Activated CD4-positive, alpha-beta memory T cell treated with anti-CD3 and anti-CD28 coated beads, Interleukin-2, amount 10 ng/mL, durations not matched to agents 7 days and 5 days (primary cell): ENCODE measurements around the gene ICAM2. TPM values are rescaled to one million over a fixed set of nuclear protein-coding genes. Genes with fewer than 3 reads are reported as not detected.

Source experiments
- CTCF ChIA-PET: fragments of 350-600 bp; sonication (Branson Sonifier 250); formaldehyde crosslinking; loops from one replicate; lab custom pipeline; 2021; ENCODE audit warnings: antibody characterized with exemption, inconsistent platforms; lab: Charles Lee
- POLR2A ChIA-PET: fragments of 350-600 bp; sonication (Branson Sonifier 250); formaldehyde crosslinking; loops from one replicate; lab custom pipeline; 2021; ENCODE audit warnings: antibody characterized with exemption; lab: Charles Lee
- DNase-seq: peaks from one replicate; pipeline ENCODE4 v3.0.0-alpha.2; 2020
- H3K27ac Mint-ChIP-seq: one replicate; pipeline ENCODE4 v1.8.0; 2021; ENCODE audit warnings: mild to moderate bottlenecking, mixed read lengths
- H3K27me3 Mint-ChIP-seq: one replicate; pipeline ENCODE4 v1.8.0; 2021; ENCODE audit warnings: mixed read lengths
- H3K36me3 Mint-ChIP-seq: one replicate; pipeline ENCODE4 v1.8.0; 2021; ENCODE audit warnings: low read depth, mixed read lengths
- H3K4me1 Mint-ChIP-seq: one replicate; pipeline ENCODE4 v1.8.0; 2021; ENCODE audit warnings: mixed read lengths
- H3K4me3 Mint-ChIP-seq: one replicate; pipeline ENCODE4 v1.8.0; 2021; ENCODE audit warnings: mild to moderate bottlenecking, mixed read lengths
- H3K9me3 Mint-ChIP-seq: one replicate; pipeline ENCODE4 v1.8.0; 2021; ENCODE audit warnings: mixed read lengths
- total RNA-seq, 2 experiments: library from RNA; stranded (reverse); gene quantifications; one replicate each; pipeline ENCODE4 v1.2.3, GENCODE V29; 2021

ICAM2 gene
- total RNA-seq, 2 experiments from 2014 or later, result 118 to 122 TPM

DNA sequence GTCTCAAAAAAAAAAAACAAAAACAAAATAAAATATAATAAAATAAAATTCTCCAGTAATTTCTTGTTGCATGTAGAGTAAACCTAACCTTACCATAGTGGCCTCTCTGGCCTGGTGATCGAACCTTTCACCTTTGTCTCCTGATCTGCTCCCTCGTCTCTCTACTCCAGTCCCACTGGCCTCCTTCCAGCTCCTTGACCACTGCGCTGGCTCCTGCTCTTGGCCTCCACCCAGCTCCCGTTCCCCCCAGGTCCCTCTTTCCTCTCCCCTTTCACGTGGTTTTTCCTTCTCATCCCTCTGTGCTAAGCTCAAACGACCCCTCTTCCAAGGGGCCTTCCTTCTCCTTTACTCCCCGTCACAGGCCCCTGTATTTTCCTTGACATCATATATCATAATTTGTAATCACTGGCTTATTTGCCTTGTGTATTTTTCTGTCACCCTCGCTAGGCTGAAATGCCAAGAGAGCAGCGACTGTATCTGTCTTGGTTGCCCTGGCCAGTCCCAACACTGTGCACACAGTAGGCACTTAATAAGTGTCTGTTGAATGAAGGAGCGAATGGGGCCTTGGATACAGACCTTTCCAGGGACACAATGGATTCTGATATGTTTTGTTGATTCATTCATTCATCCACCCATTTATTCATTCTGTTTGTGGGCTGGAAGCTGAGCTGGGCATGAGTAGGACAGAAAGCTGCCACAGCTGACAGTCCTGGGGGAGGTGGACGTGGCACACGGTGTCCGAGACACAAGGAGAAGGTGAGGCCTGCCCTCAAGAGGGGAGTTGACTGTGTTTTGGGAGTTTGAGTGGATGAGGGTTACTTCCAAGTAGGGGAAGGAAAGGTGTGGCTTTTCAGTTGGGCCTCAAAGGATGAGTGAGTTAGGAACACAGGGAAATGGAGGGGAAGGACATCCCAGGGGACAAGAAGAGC, 41.9 kb downstream of the ICAM2 start:
- Mint-ChIP-seq H3K4me3 (no peak overlapping the region), H3K36me3 (peaks cover 6% of the 10 kb centered on the region), H3K27me3 (peaks cover 10% of the 10 kb centered on the region), H3K27ac (no peak overlapping the region), H3K4me1 (peaks cover 16% of the 10 kb centered on the region), H3K9me3 (peaks cover 10% of the 10 kb centered on the region)
- DNase-seq, result no peak
- POLR2A ChIA-PET, result interaction anchor here (1.1 to 1.6 kb wide), 3 partner anchors 11 to 38 kb away, joined by 3 to 5 read pairs (median 4); no protein-coding TSS in a partner anchor
- CTCF ChIA-PET, result interaction anchor here (0.9 kb wide), 1 partner anchor 51 kb away, joined by 3 read pairs; no protein-coding TSS in a partner anchor

DNA sequence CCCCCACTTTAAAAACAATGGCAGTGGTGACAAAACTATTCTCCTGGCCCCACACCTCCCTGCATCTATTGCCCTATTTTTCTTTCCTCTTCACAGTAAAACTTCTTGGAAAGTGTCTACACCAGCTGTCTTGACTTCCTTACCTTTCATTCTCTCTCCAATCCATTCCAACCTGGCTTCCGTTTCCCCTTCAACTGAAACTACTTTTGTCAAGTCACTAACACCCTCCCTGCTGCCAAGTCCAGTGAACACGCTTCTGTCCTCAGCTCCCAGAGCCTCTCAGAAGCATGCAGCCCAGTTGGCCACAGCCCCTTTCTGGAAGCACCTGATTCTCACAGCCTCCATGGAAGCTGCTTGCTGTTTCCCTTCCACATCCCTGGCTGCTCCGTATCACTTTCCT, 43.7 kb downstream of the ICAM2 start:
- ChIA-PET CTCF (interaction anchor here (0.7 to 1.1 kb wide), 3 partner anchors 9 to 157 kb away, joined by 3 to 4 read pairs (median 3); no protein-coding TSS in a partner anchor), POLR2A (interaction anchor here (0.9 to 1.7 kb wide), 3 partner anchors 10 to 45 kb away, joined by 3 to 4 read pairs (median 3); partner anchors contain the start of gene CD79B)
- Mint-ChIP-seq H3K27me3 (peaks cover 10% of the 10 kb centered on the region), H3K9me3 (peaks cover 1% of the 10 kb centered on the region), H3K4me3 (no peak overlapping the region), H3K4me1 (peaks cover 16% of the 10 kb centered on the region), H3K27ac (no peak overlapping the region), H3K36me3 (no peaks in the 10 kb centered on the region)
- DNase-seq, result no peak

- Mint-ChIP-seq H3K36me3 (no peaks in the 10 kb centered on the region), H3K9me3 (no peaks in the 10 kb centered on the region), H3K27ac (no peak overlapping the region), H3K4me1 (peaks cover 16% of the 10 kb centered on the region), H3K4me3 (no peak overlapping the region), H3K27me3 (peaks cover 10% of the 10 kb centered on the region)
- no peak for DNase-seq
- POLR2A ChIA-PET, result interaction anchor here (0.7 to 1.7 kb wide), 4 partner anchors 10 to 155 kb away, joined by 3 to 4 read pairs (median 3); no protein-coding TSS in a partner anchor
- CTCF ChIA-PET, result interaction anchor here (0.7 to 2.2 kb wide), 5 partner anchors 15 to 56 kb away, joined by 3 to 13 read pairs (median 4); no protein-coding TSS in a partner anchor
These were observed 44.8 kb downstream of the ICAM2 start for GRCh38 chr17:63975541-63976092.

GRCh38 chr17:63974594-63975192, 45.7 kb downstream of the ICAM2 start:
- Mint-ChIP-seq H3K4me1 (peaks cover 16% of the 10 kb centered on the region), H3K9me3 (no peaks in the 10 kb centered on the region), H3K27me3 (peaks cover 14% of the 10 kb centered on the region), H3K36me3 (no peaks in the 10 kb centered on the region), H3K4me3 (no peak overlapping the region), H3K27ac (no peak overlapping the region)
- POLR2A ChIA-PET, result interaction anchor here (0.7 to 1.7 kb wide), 2 partner anchors 11 to 12 kb away, joined by 3 to 4 read pairs; no protein-coding TSS in a partner anchor
- CTCF ChIA-PET, result interaction anchor here (1.2 to 2.2 kb wide), 4 partner anchors 11 to 55 kb away, joined by 3 to 13 read pairs (median 4); no protein-coding TSS in a partner anchor
- no peak for DNase-seq

DNA sequence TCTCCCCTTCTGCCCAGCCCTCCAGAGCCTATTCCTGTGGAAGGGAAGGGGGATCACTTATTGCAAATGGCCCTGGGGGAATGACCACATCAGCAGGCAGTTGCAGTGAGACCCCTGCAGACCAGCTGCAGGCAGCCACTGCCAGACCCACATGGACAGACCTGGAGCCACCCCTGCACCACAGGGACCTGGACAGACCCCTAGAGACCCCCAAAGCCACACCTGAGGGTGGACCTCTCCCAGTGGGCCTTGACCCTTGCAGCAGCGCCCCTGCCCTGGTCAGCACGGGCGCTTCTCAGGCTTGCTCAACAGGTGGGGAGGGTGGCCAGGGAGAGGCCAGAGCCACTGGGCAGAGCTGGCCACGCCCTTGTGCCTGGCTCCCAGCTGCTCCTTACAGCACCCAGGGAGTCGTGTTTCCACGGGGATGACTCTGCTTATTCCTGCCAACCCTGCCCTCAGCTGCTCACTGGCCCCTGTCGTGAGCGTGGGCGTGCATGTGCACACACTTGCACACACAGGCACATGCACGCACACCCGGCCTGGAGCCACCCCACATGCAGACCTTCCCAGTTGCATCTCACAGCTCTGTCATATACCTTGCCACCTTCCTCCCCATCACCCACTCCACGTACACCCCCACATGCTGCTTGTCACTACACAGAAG, 46.4 kb downstream of the ICAM2 start:
- CTCF ChIA-PET, result interaction anchor here (1.2 to 2.2 kb wide), 2 partner anchors 12 to 28 kb away, joined by 3 to 13 read pairs; no protein-coding TSS in a partner anchor
- POLR2A ChIA-PET, result interaction anchor here (0.6 kb wide), 1 partner anchor 25 kb away, joined by 3 read pairs; no protein-coding TSS in a partner anchor
- DNase-seq, result no peak
- H3K27me3 Mint-ChIP-seq, result peaks cover 16% of the 10 kb centered on the region
- H3K4me3 Mint-ChIP-seq, result no peak overlapping the region
- H3K9me3 Mint-ChIP-seq, result no peaks in the 10 kb centered on the region
- H3K36me3 Mint-ChIP-seq, result no peaks in the 10 kb centered on the region
- peaks cover 16% of the 10 kb centered on the region for H3K4me1 Mint-ChIP-seq
- no peak overlapping the region for H3K27ac Mint-ChIP-seq

- POLR2A ChIA-PET, result no interaction called here
- H3K27ac Mint-ChIP-seq, result no peak overlapping the region
These were observed 47.2 kb downstream of the ICAM2 start for GRCh38 chr17:63973247-63973646.

DNA sequence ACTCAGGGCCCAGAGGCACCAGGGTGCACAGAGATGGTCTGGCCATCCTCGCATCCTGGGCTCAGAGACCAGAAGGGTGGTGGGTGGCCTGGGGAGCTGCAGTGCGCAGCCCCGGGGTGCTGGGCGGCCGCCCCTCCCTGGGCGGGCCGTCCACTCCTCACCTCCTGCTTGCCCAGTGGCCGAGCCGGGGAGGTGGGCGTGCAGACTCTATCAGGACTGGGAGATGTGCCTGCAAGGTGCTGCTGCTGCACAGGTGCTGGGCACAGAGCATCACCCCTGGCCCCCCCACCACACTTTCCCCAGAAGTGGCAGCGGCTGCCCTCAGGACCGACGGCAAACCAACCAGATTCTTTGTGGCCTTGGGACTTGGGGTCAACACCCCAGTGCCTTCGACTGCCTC, 47.6 kb downstream of the ICAM2 start, which contains the start of gene SCN4A:
Gene SCN4A (minus strand): TSS at position 123 of the 400 bp plus-strand sequence. CDS start 77 bp downstream, at position 46.
- DNase-seq, result no peak
- ChIA-PET CTCF (no interaction called here), POLR2A (no interaction called here)
- H3K4me1 Mint-ChIP-seq, result peaks cover 17% of the 10 kb centered on the region
- H3K27ac Mint-ChIP-seq, result no peak within 1 kb of the TSS
- no peaks in the 10 kb centered on the region for H3K36me3 Mint-ChIP-seq
- H3K27me3 Mint-ChIP-seq, result peaks cover 19% of the 10 kb centered on the region
- H3K4me3 Mint-ChIP-seq, result no peak within 1 kb of the TSS
- H3K9me3 Mint-ChIP-seq, result no peaks in the 10 kb centered on the region

More at GRCh38 chr17:63973247-63973646, 47.2 kb downstream of the ICAM2 start:
- Mint-ChIP-seq H3K36me3 (no peaks in the 10 kb centered on the region), H3K27me3 (peaks cover 17% of the 10 kb centered on the region), H3K4me1 (peaks cover 17% of the 10 kb centered on the region), H3K4me3 (no peak overlapping the region), H3K9me3 (no peaks in the 10 kb centered on the region)
- CTCF ChIA-PET, result no interaction called here
- no peak for DNase-seq

- Mint-ChIP-seq H3K36me3 (no peaks in the 10 kb centered on the region), H3K9me3 (no peaks in the 10 kb centered on the region), H3K27me3 (peaks cover 10% of the 10 kb centered on the region), H3K4me3 (no peak overlapping the region), H3K27ac (no peak overlapping the region), H3K4me1 (peaks cover 14% of the 10 kb centered on the region)
- POLR2A ChIA-PET, result no interaction called here
- CTCF ChIA-PET, result no interaction called here
- DNase-seq, result no peak
These were observed 51.2 kb downstream of the ICAM2 start for GRCh38 chr17:63969278-63969677.

GRCh38 chr17:63967953-63968352, 52.5 kb downstream of the ICAM2 start:
- Mint-ChIP-seq H3K27ac (no peak overlapping the region), H3K4me1 (peaks cover 13% of the 10 kb centered on the region), H3K27me3 (peaks cover 10% of the 10 kb centered on the region), H3K4me3 (no peak overlapping the region), H3K9me3 (no peaks in the 10 kb centered on the region), H3K36me3 (no peaks in the 10 kb centered on the region)
- DNase-seq, result no peak
- ChIA-PET CTCF (interaction anchor here (0.7 to 1.7 kb wide), 4 partner anchors 18 to 63 kb away, joined by 5 to 6 read pairs (median 5); no protein-coding TSS in a partner anchor), POLR2A (interaction anchor here (1.3 to 1.5 kb wide), 2 partner anchors 11 to 12 kb away, joined by 3 to 5 read pairs; no protein-coding TSS in a partner anchor)

- ChIA-PET POLR2A (interaction anchor here (1.0 to 1.5 kb wide), 3 partner anchors 11 to 53 kb away, joined by 3 to 5 read pairs (median 4); partner anchors contain the start of gene ICAM2), CTCF (interaction anchor here (0.8 to 1.7 kb wide), 6 partner anchors 17 to 59 kb away, joined by 3 to 9 read pairs (median 5); no protein-coding TSS in a partner anchor)
- Mint-ChIP-seq H3K9me3 (no peaks in the 10 kb centered on the region), H3K36me3 (no peaks in the 10 kb centered on the region), H3K4me3 (no peak overlapping the region), H3K27ac (no peak overlapping the region), H3K27me3 (peaks cover 11% of the 10 kb centered on the region), H3K4me1 (peaks cover 15% of the 10 kb centered on the region)
- peak; percentile 54 for DNase-seq
These were observed 53.7 kb downstream of the ICAM2 start for GRCh38 chr17:63966646-63967264.

DNA sequence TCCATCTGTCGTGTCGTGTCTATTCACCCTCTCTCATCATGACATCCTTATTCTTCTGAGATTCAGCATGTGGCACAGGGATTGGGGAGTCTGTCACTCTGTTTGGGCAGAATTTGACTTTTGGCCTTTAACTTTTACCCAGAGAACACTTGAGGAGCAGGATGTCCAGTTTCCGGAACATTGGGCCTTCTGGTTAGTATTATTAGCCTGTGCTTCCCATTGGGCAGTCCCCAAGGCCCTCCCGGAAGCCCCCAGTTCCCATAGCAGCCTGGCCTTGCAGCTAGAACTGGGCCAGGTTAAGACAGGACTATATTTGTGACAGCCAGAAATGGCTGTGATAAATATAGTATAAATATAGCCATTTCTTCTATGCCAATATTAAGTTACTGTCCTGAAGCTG, 57.3 kb downstream of the ICAM2 start:
- peaks cover 14% of the 10 kb centered on the region for H3K4me1 Mint-ChIP-seq
- no peaks in the 10 kb centered on the region for H3K36me3 Mint-ChIP-seq
- ChIA-PET POLR2A (no interaction called here), CTCF (no interaction called here)
- no peaks in the 10 kb centered on the region for H3K9me3 Mint-ChIP-seq
- H3K27ac Mint-ChIP-seq, result no peak overlapping the region
- peaks cover 7% of the 10 kb centered on the region for H3K27me3 Mint-ChIP-seq
- DNase-seq, result no peak
- H3K4me3 Mint-ChIP-seq, result no peak overlapping the region
